NCI-H1417 treated with DMSO at 0.1 percent for 48 hours (cell line): Measurements from ENCODE around the gene MMP11.
"Not testable (repeated sequence)": the region's sequence is repeated elsewhere in the genome, so short reads cannot be mapped to it uniquely, and the experiment has no call there.

Source experiments
- DNase-seq: peaks from one replicate; lab custom pipeline; 2025; lab: John Stamatoyannopoulos, UW

Gene MMP11

GRCh38 chr22:23772649-23773473 is at the start of gene MMP11:
MMP11 (plus strand) TSS chr22:23772849; CDS start chr22:23772871, 22 bp downstream.
- DNase-seq: no peak

GRCh38 chr22:23728108-23728507 is 44.5 kb upstream of the MMP11 start:
- not testable (repeated sequence) for DNase-seq

GRCh38 chr22:23737696-23738095 is 35.0 kb upstream of the MMP11 start:
- no peak for DNase-seq

DNA sequence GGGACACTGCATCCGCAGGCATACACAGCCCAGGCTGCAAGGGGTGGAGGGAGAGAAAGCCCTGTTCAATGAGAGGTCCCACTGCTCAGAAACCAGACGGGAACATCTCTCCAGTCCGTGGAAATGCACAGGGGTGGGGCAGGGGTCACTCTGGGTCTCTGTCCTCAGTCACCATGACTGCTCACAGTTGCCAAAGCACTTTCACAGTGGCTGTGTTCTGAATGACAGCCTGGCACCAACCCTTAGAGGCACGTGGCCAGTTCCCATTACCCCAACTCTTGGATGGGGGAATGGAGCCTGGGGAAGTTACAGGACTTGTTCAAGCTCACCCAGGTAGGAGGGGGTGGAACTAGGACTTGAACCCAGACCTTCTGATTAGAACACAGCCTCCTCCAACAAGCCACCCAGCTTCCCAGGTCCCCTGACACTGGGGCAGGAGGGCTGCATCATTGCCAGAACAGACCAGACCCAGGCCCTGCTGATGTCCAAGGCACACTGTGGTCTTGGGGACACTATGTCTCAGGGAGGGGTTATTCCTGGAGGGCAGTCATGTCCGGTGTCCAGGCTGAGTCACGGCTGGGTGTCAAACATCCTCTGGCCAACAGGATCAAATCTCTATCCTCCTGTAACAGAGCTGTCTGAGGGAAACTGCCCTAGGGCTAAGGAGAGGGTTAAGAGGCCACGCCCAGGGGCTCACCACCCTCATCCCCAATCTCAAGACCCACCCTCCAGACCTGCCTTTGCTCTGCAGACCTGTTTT is 30.0 kb upstream of the MMP11 start:
- no peak for DNase-seq

- no peak for DNase-seq
These were observed 29.3 kb upstream of the MMP11 start for GRCh38 chr22:23743303-23743705.

GRCh38 chr22:23744001-23744400 is 28.6 kb upstream of the MMP11 start:
- DNase-seq: no peak

- no peak for DNase-seq
These were observed 28.2 kb upstream of the MMP11 start for GRCh38 chr22:23744485-23744884.

GRCh38 chr22:23745791-23746190 is 26.9 kb upstream of the MMP11 start:
- DNase-seq: no peak

DNA sequence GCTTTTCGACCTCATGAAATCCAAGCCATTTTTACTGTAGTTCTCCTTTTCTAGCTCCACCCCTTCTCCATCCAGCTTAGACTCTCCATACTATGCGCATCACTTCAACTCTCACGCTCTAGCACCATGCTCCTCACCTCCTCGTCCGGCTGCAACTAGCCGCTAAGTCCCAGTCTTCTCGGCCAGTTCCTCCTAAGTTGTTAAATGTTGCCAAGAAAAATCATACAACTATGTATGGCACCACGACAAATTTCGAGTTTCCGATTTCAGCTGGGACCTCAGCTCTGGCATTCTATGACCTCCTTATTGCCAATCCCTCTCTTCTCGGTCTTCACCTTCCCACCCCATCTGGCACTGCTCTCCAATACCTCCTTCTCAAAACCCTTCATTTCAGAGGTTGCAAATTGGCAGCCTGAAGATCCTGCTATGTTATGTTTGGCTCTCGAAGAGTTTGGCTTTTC is 22.8 kb upstream of the MMP11 start:
- no peak for DNase-seq

GRCh38 chr22:23750367-23750713 is 22.3 kb upstream of the MMP11 start:
- DNase-seq: no peak

GRCh38 chr22:23750714-23751440 is 21.8 kb upstream of the MMP11 start, which contains the start of gene ZNF70:
ZNF70 (minus strand) TSS chr22:23751112; CDS start chr22:23745140, 5,972 bp downstream.
- no peak for DNase-seq

DNA sequence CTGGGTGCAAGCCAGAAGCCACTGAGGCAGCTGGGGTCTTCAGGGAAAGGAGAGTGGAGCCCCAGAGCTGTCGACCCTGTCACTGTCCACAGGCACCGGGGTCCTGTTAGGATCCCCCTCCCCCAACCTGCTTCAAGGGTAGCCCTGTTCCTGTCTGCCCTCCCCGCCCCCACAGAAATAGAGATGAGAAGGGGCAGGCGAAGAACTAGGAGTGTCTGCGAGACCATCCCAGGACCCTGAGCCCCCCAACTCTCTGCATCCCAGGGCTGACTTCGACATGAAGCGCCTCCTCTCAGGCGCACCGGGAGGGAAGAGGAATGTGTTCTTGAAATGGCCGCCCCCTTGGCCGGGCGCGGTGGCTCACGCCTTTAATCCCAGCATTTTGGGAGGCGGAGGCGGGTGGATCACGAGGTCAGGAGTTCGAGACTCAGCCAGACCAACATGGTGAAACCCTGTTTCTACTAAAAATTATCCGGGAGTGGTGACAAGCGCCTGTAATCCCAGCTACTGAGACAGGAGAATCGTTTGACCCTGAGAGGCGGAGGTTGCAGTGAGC is 21.1 kb upstream of the MMP11 start:
- DNase-seq: no peak

DNA sequence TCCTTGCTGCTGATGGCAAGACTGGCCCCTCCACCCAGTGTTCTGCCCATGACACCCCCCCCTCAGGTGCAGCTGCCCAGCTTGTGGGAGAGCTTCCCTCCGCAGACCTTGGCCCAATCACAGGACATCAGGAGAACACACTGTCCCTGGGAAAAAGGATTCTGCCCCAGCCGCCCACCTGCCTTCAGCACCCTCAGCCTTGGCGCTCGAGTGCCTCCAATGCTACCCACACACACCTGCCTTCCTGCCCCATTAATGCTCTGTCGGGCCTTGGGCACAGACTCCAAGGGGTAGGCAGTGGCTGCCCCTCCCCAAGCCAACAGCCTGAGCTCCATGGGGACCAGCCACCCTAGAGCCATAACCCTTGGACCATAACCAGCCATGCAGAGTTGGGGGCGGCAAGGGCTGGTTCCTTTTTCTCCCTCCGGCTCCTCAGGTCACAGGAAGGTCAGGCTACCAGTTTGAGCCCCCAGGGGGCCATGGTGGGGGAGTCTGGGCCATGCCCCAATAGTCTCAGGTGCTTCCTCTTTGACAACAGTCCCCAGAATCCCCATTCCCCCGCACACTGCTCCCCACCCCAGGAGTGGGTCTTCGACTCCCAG is 20.5 kb upstream of the MMP11 start:
- no peak for DNase-seq

GRCh38 chr22:23752750-23753149 is 19.9 kb upstream of the MMP11 start:
- no peak for DNase-seq

DNA sequence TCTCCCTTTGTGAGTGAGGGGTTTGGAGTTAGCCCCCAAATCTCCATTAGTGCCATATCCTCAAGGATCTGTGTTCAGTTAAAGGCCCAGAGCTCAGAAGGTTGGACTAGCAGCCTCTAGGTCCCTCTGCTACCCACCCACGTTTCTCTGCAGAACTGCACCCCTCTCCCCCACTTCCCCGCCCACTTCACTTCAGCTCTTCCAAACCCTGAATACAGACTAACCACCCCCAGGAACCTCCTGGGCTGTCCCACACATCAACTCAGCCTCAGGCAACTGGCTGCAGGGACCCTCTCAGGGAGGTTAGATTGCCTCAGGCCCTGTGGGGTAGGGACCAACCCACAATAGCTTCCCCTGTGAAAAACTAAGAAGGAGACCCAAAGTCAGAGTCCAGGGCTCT is 19.3 kb upstream of the MMP11 start:
- DNase-seq: no peak

DNA sequence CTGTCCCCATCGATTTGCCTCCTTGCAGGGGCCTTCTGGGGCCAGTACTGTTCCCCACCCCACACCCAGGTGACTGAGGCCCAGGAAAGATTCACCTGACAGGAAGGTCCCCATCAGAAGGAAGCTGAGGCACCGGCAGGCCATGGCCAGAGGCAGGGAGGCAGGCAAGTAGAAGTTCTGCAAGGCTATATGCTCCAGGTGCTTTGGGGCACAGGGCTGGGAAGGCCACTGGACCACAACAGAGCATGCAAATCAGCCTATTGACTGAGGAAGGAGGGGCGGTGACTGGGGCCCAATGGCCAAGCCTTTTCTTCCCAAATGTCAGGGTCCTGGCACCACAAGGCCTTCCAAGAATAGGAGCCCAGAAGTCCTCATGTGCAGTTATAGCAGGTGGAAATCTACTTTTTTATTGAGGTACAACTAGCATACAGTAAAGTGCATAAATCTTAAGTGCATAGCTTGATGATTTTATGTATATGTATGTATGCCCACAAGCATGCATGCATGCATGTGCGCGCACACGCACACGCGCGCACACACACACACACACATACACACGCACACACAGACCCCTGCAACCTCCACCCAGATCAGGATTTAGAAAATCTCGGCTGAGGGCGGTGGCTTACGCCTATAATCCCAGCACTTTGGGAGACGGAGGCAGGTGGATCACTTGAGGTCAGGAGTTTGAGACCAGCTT is 18.3 kb upstream of the MMP11 start, which contains the start of gene VPREB3:
VPREB3 (minus strand) TSS at position 206 of the 700 bp plus-strand sequence; CDS start at position 144, 62 bp downstream.
- no peak for DNase-seq

- DNase-seq: no peak
These were observed 17.5 kb upstream of the MMP11 start for GRCh38 chr22:23754980-23755636.

- DNase-seq: no peak
These were observed 16.9 kb upstream of the MMP11 start for GRCh38 chr22:23755711-23756110.

GRCh38 chr22:23756891-23757290 is 15.8 kb upstream of the MMP11 start:
- DNase-seq: no peak

- DNase-seq: no peak
These were observed 13.1 kb upstream of the MMP11 start for GRCh38 chr22:23759566-23759965.
